Stimulated activated CD8-positive, alpha-beta memory T cell treated with anti-CD3 and anti-CD28 coated beads, Interleukin-15, amount 100 ng/mL, for 4 hours (primary cell): ENCODE measurements around the gene INHBB.
"Not testable (repeated sequence)": the region's sequence is repeated elsewhere in the genome, so short reads cannot be mapped to it uniquely, and the experiment has no call there.

ENCODE experiments used
- DNase-seq, 2 donors: peaks; one replicate each; pipeline ENCODE4 v3.0.0-alpha.2; 2020; ENCODE audit warnings: low read depth in 2 of 2

INHBB gene

DNA sequence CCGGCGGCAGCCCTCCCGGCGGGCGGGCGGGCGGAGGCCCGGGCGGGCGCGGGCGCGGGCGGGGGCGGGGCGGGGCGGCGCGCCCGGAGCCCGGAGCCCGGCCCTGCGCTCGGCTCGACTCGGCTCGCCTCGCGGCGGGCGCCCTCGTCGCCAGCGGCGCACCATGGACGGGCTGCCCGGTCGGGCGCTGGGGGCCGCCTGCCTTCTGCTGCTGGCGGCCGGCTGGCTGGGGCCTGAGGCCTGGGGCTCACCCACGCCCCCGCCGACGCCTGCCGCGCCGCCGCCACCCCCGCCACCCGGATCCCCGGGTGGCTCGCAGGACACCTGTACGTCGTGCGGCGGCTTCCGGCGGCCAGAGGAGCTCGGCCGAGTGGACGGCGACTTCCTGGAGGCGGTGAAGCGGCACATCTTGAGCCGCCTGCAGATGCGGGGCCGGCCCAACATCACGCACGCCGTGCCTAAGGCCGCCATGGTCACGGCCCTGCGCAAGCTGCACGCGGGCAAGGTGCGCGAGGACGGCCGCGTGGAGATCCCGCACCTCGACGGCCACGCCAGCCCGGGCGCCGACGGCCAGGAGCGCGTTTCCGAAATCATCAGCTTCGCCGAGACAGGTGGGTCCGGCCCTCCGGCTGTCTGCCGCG lies at the start of gene INHBB:
Gene INHBB (plus strand): TSS at position 111 of the 641 bp plus-strand sequence. CDS start 53 bp downstream, at position 164.
- DNase-seq, result no peak

DNA sequence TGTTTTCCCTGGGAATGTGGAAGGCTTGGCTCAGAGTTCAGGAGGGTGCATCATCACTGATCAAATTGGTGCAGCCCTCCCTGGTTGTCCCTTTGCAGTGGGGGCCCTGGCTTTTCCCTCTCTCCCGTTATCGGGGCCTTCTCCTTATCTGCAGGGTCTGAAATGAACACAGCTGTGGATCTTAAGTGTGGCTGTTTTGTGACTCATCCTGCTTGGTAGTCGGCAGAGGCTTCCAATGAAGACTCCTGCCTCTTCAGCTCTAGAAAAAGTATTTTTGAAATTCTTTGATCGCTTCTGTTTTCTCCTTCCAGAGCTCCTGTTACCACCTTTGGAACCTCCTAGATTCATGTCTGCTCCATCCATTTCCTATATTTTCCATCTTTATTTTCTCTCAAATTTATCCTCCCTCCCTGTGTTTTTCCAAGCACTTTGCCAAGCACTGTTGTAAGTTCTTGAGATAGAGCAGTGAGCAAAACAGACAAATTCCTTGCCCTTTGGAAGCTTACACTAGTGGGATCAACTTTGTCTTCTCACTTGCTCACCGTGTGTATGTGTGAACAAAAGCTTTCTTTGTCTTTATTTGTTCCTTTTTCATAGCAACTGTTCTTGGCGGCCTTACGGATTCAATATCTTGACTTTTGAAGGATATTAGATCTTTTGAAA lies 47.6 kb upstream of the INHBB start:
- no peak for DNase-seq

DNA sequence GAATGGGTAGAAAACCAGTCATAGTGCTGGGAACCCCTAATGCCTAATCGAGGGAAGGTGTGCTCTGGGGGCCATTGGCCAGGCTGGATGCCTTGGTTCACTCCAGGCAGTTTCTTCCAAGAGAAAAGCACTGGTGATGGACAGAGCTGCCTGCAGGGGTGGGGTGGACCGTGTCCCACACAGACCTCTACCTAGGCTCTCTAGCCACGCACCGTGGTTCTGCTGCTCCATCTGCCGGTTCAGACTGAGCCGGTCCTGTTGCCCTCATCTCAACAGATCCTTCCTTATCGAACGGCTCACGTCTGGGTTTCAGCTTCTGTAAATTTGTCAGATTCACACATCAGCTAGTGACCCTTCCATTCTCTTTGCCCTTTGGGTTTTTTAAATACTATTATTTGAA lies 46.9 kb upstream of the INHBB start:
- DNase-seq, result no peak

DNA sequence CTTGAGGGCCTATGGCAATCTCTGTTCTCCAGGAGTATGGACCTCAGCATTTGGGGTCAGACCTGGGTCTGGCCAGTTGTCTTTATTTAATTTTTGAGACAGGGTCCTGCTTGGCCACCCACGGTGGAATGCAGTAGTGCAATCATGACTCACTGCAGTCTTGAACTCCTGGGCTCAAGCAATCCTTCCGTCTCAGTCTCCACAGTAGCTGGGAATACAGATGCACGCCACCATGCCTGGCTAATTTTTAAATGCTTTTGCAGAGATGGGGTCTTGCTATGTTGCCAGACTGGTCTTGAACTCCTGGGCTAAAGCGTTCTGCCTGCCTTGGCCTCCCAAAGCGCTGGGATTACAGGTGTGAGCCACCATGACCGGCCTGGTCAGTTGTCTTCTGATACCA lies 46.4 kb upstream of the INHBB start:
- no peak for DNase-seq

DNA sequence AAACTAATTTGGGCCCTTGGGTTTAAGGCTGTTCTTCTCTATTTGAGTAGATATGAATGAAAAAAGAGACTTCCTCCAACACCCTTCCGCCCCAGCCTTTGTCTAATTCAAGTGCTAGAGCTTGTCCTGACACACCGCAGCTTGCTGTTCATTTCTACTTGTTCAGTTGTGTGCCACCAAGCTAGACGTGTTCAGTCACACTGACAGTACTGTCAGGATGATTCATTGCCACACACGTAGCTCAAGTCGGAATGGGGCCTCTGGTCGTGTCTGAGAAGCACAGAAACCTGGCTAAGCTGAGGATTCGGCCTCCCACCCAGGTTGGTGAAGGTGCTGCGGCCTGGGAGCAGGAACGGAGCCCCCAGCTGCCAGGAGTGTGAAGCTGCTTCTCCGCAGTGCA lies 45.6 kb upstream of the INHBB start:
- no peak for DNase-seq

DNA sequence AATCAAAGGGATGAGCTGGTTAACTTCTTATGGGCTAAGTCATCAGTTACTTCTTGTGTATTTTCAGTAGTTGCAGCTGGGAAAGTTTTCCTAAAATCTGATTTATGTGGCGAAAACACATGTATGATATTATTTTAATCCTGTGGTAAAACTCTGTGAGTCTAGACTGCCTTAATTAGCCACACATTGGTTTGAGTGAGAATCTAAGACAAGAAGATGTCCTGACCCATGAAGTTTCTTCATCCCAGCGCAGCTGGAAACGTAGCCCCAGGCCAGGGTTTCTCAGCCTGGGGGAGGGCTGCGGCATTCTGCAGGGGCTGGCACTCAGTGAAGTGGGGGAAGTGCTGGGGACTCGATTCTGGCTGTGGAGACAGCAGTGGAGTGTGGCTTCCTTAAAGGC lies 44.7 kb upstream of the INHBB start:
- DNase-seq, result no peak

DNA sequence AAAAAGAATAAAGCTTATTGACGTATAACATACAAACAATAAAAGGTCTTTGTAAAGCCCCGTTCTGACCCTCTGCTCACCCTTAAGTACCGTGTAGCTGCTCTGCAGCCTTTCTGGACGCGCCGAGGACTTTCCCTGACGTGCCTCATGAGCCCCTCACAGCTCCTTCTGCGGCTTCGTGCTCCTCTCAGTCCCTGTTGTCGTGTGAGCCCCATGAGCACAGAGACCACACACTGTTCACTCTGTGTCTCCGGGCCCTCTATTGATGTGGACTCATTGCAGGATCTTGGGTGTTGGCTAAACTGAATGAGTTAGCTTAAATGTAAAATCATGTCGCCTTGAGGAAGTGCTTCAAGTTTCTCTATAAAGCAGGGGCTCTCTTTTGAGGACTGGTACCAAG lies 43.6 kb upstream of the INHBB start:
- DNase-seq, result no peak

DNA sequence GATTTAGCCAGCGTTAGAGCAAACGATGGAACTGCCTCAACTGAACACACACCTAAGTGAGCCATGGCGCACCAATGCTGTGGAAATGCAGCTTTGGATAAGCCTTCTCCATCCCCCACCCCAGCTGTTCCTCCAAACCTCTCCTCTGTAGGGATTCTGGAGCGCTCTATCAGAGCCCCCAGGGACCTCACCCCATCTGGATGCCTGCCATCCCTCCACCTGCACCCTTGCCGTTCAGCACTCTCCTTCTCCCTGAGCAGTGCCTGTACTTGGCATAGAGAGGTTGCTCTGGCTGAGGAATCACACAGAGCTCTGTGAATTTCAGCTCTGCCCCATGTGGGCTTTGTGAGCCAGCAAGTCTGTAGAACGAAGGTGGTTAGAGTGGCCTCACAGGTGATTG lies 42.8 kb upstream of the INHBB start:
- DNase-seq, result no peak

DNA sequence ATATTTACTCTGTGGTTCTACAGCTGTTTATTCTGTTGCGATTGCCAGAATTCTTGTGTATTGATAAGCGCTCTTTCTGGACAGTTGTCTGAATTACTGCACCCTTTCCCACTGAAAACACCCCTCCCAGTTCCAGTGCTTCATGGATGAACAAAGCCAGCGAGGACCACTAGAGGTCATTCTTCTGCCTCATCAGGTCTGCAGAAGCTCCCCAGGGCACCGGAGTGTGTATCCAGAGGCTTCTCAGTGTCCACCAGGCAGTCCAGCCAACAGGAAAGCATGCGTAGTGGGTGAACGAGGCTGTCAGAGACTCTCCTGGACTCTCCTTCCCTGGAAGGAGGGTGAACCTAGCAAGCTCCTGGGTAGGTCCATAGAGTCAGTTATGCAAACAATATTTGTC lies 40.6 kb upstream of the INHBB start:
- DNase-seq, result no peak

DNA sequence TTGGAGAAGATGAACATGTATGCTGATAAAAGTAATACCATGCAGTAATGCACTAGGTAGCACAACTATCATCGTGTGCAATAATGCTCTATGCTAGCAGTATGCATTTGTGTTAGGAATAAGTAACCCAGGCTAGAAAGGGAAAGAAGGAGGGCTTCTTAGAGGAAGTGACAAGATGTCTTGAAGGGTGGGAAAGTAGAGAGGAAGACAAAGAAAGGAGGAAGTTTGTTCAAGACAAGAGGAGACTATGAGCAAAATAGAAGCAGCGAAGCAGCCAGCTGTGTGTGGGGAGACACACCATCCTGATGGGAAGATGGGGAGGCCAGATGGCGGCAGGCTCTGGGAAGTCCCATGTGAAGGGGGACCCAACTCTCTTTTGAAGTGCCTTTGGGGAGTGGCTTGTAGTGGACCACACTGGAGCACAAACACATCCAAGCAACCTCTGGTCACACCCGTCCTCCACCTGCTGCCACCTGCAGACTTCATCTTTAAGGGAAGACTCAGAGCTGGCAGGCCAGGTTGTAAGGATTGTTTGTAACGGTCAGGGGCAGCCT lies 39.9 kb upstream of the INHBB start:
- no peak for DNase-seq

DNA sequence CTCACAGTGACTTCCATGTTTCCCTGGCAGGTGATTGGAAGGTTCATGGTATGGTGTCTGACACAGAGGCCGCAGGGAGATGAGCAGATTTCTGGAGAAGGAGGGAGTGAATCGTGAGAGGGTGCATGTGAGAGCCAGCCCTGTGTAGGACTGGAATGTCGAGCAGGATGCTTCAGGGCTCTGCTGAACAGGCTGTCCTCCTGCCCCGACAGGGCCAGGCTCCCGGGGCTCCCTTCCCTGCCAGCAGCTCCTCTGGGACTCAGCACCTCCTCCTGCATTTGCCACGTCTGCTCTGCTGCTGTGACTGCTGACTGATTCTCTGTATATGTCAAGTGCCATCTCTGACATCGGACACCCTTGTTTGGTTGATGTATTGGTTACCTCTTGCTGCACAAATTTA lies 38.5 kb upstream of the INHBB start:
- no peak for DNase-seq

DNA sequence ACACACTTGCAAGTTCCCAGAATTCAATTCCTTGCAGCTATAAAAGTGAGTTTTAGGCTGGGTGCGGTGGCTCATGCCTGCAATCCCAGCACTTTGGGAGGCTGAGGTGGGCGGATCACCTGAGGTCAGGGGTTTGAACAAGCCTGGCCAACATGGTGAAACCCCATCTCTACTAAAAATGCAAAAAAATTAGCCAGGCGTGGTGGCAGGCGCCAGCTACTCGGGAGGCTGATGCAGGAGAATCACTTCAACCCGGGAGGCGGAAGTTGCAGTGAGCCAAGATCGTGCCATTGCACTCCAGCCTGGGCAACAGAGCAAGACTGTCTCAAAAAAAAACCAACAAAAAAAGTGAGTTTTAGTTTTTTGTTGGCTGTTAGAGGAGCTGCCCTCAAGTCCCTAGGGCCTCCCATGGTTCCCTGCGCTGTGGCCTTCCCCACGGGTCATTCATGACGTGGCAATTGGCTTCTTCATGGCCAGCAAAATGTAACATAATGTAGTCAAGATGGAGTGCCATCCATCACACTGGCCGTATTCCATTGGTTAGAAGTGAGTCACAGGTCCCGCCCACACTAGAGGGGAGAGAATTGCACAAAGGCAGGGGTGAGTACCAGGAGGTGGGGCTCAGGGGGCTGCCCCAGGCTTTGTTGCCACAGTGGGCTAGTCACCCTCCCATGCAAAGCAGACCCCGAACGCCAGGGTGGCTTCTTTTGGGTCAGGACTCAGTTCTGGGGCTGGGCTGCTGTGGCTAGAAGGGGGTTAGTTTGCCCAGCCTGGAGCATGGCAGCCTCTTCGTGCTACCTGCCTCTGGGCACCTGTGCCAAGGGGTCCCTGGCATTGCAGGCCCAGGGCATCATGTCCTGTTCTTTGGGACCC lies 37.7 kb upstream of the INHBB start:
- DNase-seq, result peak in 1 of 2 donors; percentile 4

DNA sequence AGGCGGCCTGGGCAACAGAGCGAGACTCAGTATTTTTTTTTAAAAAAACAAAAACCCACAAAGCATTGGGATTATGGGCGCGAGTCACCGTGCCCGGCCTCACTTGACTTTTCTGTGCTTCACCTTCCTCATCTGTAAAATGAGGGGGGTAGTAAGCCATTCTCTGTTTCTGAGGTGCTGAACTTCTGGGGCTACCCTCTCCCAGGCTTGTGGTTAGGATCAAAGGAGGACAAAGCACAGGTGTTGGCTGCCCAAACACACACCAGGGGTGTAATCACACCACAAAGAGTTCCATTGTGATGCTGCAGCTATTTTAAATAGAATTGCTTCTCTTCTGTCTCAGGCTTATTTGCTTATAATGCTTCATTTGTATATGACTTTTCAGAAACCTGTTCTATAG lies 35.8 kb upstream of the INHBB start:
- no peak for DNase-seq

DNA sequence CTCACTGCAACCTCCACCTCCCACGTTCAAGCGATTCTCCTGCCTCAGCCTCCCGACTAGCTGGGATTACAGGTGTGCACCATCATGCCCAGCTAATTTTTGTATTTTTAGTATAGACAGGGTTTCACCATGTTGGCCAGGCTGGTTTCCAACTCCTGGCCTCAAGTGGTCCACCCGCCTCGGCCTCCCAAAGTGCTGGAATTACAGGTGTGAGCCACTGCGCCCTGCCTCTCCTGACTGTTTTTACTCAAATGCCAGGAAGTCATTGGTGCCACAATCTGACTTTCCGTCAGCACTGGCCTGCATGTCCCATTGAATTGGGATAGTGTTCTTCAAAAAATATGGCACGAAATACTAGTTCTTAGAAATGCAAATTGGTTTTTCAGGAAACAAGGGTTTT lies 35.1 kb upstream of the INHBB start:
- not testable (repeated sequence) for DNase-seq

DNA sequence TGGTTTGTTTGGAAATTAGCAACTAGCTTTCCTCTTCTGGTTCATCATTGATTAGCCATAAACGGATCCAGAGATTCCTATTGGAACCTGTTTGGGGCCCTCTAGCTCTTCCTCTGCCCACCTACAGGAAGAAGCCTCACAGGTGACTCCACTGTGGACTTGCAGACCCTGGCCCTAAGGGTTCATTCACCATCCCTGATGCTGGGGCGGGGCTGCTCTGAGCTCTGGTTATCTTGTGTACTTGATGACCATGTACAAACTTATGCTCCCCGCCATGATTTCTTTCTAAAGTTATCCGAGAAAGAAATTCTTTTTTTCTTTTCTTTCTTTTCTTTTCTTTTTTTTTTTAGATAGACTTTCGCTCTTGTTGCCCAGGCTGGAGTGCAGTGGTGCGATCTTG lies 33.9 kb upstream of the INHBB start:
- no peak for DNase-seq

DNA sequence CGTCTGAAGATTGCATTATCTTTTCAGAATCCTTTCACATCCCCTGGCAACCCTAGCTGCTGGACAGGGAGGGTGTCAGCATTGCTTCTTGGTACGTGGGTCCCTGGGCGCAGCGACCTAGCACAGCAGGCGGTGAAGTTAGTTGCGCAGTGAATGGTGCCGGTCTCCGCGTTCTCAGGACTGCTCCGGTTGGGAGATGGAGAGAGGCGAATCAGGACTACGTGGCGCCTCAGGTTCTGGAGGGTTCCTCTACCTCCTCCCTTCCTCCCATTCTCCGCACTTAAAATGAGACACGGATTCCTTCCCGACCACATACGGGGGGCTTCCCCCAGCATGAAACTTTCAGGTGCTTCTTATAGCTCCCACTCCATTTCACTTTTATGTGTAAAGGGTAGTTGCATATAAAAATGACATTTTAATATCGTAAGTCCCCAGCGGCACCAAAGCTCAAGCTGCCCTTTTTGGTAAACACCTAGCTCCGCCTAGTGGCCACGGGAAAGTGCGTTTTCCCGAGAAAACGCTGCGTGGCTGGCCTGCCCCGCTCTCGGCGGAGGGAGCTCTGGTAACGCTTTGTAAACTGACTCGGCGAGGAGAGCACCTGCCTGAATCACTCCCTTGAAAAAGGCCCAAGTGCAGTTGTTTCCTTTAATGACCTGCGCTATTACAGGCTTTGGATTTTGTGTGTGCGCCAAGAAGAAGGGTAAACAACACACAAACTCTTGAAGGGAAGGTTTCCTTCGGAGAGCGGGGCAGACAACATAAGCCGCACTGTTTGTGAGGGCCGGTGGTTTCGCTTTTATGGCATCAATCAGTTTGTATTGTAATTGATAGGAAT lies 32.9 kb upstream of the INHBB start:
- peak; percentile 40 to 60 for DNase-seq

DNA sequence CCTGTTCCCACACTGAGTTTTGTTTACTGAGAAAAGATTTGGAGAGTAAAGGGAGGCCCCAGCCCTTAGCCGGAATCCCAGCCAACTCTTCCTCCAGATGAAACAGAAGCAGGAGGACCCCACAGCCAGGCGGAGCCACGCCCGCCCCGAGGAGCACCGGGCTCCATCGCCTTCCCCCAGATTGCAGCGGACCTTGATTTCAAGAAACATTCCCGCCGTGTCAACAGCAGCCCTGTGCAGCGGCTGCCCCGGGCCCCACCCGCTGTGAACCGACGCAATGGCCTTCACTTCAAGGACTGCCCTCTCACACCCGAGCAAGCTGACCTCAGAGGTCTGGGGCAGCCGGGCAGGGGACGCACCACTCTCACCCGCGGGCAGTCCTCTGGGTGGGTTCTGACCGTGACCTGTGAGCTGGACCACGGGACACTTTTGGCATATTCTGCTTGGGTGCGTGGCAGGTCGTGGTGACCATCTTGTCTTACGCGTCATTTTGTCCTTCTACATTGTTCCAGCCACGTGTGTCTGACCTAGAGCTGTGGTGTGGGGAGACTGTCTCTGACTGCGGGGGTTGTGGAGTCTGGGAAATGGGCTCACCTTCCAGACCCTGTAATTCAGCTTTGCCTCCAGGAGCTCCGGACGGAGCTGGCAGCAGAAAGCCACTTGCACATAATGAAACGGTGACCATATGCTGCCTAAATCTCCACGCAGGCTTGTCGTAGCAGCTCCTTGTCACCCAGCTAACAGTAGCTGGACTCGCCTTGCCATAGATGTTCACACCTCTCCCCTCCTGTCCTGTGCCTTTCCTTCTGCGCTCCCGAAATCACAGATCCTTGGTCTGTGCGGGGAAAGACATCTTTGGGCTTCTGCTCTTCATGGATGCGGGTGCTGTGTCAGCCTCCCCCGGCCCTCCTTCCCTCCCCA lies 32.0 kb upstream of the INHBB start:
- no peak for DNase-seq

DNA sequence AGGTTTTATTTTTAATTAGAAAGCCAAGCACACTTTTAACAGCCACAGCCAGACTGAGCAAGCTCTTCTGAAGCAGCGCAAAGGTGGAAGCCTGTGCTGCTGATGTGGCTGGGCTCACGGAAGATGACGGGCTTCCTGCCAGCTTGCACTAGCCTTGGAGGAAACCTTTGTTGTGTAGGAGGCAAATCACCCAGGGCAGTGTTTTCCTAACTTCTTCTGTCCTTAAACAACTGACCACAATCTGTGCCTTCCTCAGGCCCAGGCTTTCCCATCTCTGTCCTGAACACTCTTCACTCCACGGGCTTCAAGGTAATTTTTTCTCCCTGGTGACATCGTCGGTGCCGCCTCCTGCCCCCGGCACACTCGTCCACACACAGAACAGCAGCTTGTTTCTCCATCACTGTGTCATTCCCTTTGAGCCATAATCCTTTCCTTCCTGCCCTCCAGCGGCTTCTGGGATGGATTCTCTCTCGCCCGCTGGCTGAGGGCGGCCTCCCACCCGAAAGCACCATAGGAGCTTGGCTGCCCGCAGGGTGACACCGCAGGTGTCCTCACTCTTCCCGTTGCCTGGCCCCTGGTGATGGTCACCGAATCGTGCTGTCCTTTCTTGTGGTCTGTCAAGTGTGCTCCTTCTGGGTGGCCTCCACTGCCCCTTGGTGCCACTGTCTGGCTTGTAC lies 31.1 kb upstream of the INHBB start:
- DNase-seq, result no peak

DNA sequence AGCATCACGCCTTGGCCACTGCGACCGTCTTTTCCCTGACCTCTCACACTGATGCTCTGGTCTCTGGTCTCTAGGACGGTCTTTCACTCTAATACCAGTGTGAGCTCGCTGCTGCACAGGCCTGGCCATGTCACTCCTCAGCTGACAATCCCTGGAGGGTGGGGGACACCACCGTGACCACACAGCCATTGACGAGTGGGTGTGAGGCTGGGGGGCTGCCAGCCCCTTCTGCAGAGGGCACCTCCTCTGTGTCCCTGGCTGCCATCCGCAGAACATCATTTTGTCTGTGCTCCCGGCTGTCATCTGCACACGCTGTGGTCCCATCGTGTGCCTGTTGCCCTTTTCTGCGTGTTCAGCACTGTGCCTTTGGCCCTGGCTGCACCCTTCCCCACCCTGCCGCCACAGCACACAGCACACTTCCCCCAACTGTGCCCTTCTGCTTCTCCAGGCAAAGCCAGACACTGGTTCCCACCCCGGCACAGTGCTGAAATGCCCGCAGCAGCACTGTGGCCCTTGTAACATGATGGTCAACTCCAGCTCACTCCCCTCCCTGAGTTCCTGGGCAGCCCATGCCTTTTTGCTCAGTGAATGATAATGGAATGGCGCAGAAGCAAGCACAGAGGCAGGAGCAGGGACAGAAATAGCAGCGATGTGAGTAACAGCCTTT lies 30.4 kb upstream of the INHBB start:
- no peak for DNase-seq
